NCI-H187 (cell line): ENCODE results near the gene EPYC.

Source experiments
- DNase-seq, 2 experiments: peaks; one replicate each; lab custom pipeline; 2025; lab: John Stamatoyannopoulos, UW

Gene EPYC, protein sequence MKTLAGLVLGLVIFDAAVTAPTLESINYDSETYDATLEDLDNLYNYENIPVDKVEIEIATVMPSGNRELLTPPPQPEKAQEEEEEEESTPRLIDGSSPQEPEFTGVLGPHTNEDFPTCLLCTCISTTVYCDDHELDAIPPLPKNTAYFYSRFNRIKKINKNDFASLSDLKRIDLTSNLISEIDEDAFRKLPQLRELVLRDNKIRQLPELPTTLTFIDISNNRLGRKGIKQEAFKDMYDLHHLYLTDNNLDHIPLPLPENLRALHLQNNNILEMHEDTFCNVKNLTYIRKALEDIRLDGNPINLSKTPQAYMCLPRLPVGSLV

DNA sequence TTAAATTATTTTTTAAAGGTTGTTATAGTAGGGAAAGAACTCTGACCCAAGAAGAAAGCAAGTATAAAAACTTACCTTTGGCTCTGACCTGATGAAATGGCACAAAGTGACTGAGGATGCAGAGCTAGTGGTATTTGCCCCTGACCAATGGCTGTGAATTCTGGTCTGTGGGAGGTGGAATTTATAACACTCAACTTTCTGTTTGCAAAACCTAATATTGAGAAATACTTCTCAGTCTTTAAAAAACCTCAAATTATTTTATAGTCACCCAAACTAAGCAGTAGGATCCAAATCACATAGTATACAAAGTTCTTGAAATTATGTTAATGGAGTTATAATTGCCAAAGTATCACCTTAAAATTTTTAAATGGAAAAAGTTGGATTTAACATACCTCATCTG lies at the start of gene EPYC:
Gene EPYC (minus strand): TSS at position 101 of the 400 bp plus-strand sequence. CDS start 2,407 bp downstream, outside the sequence.
- DNase-seq = no peak

DNA sequence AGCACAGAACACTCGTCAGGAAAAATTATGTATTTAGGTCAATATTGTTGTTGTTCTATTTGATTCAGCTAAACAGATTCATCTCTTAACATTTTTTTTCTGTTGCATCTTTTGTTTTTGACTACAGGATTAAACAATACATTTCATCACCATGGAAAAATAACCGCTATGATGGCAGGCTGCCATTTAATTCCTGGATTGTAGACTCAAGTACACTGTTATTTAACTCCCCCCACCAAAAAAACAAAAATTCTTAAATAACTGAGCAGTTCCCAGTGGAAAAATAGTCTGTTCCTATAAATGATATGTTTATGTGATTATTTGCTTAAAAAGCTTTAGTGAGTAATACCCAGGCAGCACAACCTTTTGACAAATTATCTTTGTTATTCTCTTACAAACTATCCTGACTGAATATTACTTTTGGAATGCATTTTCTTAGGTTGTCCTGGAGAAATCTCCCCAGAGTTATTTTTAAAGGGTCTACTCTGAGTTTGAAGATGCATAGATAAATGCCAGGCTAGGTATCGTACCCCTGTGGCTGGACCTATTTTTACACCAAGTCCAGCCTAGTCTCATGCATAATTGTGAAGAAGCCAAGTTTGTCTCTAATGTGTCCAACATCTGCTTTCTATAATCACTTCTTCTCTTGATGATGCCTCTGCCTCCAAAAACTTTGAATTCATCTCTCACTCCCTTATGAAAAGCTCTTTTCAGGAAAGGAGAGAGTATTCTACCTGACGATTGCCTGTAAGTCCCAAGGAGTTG lies 49.4 kb upstream of the EPYC start:
- DNase-seq = no peak

DNA sequence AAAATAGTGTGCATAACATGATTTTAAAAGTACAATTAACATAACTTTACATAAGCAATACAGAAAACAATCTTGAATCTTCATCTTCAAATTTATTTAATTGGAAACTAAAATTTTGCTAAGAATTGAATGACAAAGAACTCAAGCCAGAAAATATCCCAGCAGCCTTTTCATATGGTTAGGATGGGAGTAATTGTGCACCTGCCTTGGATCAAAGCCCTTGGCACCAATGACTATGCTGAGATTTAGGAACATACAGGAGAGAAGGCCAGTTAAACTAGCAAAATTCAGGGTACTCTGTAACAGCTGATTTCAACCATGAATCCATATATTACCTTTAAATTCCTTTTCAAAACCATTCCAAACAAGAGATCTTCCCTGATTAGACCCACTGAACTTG lies 47.3 kb upstream of the EPYC start:
- no peak for DNase-seq

DNA sequence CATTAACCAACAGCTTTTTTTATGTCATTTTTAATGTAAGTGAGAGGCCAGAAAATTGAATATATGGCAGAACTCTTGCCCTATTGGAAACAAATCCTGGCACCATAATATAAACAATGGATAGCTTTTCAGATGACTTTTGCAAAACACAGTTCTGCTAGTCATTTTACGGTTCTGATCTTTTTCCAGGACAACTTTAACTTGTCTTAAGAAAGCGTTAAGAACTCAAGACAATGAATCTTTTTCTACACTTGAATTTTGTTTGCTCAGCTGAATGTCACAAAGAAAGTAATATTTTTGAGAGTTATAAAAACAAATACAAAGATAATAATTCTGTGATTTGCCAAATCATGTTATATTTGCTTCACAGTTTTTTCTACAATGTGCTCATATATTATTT lies 39.8 kb upstream of the EPYC start:
- no peak for DNase-seq

DNA sequence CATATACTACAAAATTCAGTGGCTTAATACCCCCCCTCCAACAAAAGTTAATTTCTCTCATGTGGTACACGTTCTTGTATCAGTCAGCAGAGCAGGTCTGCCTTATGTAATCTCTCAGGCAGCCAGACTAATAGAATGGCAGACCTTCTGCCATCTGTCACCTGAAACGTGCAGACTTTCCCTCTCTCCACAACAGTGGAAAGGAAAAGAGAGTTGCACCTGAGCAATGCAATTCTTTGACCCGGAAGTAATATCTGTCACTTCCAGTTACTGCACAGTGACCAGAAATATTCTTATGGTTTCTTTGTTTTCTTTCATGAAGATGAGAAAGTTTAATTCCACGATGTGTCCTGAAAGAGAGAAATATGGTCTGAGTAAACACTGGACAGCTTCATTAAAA lies 38.6 kb upstream of the EPYC start:
- DNase-seq = no peak

DNA sequence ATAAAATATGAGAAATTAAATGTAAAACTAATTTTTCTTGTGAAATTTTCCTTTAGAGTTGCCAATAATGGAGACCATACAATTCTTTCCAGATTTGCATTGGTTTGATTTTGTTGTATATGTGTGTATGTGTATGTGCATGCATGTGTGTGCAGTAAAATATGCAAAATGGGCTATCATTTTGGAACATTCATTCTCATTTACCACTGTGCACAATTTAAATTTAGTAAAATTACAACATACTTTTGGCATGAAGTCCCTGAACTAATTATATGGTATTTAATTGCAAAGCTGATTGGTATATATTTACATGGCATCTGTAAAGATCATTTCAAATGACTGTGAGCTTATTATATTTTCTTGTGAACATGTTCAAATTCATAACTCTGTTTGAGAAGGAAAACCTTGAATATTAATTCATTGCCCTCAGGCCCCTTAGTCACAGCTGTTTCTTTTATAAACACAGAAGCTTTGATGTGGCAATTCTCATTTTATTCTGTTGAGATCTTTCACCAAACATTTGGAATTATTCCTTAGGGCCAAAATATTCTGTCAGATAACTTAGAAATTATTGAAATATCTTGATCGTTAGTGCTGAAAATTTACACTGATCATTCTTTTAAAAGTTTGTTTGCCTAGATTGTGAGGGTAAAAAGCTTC lies 35.5 kb upstream of the EPYC start:
- no peak for DNase-seq

DNA sequence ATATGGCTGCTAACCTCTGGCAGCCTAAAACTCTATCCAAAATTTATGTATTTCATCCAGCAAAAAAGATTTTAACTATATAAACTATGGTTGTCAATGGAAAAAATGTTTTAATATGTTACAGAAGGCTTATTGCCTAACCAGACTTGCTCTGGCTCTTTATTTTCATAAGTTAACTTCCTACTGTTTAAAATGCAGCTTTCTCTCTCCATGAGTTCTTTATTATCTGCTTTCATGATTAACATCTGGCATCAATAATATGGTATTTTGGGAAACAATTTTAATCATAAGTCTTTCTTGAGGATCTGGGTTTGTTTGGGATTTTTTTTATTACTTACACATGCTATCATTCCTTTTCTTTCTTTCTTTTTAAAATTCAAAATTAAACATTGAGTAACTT lies 32.5 kb upstream of the EPYC start:
- no peak for DNase-seq

DNA sequence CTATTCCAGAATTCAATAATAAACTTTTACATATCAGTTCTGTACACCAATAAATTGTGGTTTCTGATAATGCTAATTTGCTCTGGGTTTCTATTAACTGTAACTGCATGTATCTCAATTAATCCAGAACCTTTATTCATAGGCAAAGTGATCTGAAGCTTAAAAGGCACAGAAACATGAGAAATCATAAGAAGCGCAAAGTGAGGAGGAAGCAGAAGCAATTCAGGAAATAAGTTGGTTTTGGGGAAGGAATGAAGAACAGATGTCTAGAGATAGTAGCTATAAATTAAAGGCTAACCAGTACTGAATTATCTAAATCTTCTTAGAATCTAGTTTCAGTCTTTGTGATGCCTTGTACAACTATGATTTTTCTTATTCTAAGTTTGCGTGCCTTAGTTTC lies 28.5 kb upstream of the EPYC start:
- no peak for DNase-seq

DNA sequence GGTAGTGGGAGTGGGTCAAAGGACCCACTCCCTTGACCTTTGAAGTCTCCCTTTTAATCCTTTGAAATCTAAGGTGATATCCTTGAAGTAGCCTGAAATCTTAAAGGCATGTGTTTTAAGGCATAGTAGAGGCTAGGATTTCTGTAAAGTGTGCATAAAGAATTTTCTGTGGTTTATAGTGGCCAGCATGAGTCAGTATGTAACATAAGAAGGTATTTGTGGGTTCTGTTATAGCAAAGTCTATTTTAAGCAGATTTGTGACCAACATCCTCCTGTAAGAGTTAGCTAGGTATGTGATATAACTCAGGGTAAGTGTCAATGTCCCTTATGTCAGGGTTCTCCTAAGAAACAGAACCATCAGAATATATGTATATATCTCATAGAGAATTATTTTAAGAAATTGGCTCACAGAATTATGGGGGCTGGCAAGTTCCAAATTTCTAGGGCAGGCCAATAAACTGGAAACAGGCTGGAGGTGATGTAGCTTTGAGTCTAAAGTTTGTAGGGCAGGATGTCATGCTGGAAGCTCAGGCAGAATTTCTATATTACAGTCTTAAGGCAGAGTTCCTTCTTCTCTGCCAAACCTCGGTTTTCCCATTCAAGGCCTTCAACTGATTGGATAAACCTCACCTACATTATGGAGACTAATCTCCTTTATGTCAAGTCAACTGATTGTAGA lies 18.7 kb upstream of the EPYC start:
- DNase-seq = no peak

DNA sequence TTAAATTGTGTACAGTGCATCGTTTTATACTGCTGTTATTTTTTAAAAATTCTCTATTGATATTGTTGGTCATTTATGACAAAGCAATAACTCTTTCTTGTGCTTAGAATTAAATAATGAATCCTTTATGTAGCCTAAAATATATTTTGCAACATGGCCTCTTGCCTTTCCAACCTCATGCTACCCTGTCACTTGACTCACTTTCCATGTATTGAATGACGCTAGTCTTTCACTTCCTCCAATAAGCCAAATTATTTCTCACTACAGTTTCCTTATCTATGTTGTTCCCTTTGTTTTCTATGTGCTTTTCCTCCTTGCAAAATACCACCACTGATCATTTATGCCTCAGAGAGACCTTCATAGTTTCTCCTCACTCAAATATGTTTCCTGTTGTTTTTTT lies 16.3 kb upstream of the EPYC start:
- no peak for DNase-seq

DNA sequence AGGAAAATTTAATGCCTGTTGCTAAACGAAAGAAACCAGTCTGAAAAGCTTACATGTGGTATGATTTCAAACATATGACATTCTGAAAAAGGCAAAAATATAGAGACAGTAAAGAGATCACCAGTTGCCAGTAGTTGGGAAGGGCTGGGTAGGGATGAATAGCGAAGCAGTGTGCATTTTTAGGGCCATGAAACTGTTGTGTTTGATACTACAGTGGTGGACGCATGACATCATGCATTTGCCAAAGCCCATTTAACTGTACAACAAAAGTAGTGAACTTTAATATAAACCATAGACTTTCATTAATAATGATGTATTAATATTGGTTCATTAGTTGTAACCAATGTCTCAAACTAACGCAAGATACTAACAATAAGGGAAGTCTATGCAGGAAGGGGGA lies 14.7 kb upstream of the EPYC start:
- DNase-seq = no peak

DNA sequence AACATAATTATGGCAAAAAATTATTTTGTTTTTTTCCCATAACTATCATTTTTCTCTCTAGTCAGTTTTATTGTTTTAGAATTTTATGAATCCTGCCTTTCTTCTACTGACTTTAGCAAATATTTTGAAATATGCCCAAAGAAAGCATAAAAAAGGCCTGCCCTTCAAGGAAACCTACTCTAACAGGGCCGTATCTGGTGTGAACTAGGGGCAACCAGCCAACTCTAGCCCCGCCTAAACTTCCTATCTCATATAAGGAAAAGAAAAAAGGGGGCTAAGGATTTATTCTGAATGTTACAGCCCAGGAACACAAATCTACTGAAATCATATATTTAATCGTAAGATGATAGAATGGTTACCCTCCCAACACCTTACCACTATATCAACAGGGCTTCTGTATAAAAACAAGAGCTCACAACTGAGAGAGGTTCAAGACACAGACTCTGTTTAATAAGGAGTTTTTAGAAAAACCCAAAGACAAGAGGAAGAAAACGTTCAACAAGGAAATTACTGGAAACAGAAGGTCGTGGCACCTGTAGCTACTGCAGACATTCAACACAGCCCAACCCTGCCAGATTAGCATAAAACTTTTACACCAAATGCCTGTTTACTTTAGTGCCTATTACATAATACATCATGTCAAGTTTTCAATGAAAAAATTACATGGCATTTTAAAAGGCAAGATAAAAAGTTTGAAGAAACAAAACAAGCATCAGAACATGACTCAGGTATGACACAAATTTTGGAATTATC lies 12.9 kb upstream of the EPYC start:
- no peak for DNase-seq

DNA sequence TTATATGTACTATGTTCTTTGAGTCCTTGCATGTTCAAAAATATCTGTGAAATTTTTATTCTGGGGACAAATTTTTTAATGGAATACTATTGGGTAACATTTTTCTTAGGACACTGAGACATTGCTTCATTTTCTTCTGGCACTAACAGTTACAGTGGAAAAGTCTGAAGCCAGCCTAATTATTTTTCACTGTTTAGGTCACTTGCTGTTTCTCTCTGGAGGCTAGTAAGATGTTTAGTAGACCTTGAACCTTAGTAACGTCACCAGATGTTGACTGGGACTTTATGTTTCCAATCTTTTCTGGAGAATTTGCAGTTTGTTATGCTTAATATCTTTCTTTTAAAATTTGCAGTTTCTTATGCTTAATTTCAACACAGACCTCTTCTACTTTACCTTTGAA lies 12.3 kb upstream of the EPYC start:
- no peak for DNase-seq

DNA sequence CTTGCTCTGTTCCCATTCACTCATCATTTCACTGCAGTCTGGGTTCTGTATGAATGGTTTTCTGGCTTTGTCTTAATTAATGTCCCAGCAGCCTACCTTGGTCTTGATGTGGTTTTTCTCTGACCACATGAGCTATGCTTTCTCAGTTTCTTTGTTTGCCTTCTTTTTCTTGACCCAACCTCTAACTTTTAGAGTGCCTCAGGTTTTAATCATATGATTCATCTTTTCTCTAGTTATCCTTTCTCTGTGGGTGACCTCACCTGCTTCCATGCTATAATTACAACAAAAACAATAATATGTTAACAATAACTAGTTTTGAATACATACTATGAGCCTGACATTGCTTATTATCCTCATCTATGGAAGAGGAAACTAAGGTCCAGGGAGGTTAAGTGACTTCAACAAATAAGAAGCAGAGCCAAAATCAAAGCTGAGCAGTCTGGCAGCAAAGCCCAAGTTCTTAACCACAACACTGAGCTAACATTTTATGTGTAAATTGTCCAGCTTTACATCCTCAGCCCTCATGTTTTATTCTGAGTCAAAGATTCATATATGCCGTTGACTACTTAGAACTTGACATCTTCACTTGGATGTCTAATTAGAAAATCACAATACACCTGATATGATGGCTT lies 4.7 kb upstream of the EPYC start:
- DNase-seq = no peak

DNA sequence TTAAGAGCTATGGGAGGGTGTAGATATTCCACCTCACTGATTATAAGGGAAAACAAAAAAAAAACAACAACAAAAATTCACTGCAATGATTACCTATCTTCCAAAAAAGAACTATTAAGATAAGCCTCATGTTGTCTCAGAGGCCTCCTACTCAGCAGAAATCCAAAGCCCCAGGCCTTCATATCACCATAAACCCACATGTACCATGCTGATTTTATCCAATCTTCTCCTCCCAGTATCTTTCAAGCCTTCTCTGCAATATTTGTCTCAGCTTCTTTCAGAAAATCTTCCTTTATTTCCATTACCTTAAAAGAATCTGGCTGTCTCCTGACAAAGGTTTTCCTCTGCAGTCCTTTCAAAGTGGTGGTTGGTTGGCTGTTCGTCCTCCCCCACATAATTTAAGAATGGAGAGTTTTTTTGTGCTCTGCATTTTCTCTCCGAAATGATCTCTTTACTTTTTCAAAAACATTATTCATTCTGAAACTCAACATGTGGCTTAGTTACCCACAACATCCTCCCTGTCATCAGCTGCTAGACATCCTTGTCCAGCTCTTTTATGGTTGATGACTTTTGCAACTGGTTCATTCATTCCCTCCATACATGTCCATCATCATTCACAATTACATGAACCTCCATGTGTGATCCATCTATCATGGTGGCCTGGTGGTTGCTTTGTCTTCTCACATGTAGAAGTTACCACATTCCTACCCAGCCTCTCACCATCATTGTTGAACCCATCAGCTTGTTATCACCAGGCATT lies 2.9 kb upstream of the EPYC start:
- DNase-seq = no peak

DNA sequence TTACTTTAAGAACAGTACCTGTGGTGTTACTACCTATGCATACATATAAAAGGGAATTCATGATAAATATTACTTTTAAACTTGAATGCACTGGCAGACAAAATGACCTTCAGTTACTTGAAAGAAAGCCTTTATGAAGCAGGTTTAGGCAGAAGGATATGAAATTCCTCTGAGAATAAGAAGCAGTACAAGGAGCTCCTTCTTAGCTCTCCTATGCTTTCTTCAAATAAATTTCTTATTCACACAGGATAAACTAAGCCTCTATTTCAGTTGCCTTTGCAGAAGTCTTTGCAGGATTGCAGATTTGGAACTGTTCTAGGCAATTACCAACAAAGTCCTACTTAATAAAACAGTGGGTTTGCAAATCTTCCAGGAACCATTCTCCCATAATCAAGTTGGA lies 1.0 kb downstream of the EPYC start:
- no peak for DNase-seq

DNA sequence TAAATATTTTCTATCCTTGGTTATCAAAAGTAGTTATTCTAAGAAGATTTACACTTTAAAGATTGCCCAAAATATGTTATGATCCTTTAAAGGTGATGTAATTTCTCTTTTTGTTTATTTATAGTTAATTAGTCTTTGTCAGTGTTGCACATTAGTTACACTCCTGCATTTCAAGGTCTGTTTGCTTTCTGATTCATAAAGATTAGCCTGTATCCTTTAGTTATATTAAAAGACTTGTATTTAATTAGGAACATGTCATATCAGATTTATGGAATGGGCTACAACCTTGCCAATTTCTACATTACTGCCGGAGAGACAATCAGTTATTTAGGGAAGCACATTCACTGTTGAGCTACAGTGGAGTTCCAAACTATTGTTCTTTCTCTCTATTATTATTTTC lies 3.5 kb downstream of the EPYC start:
- no peak for DNase-seq

DNA sequence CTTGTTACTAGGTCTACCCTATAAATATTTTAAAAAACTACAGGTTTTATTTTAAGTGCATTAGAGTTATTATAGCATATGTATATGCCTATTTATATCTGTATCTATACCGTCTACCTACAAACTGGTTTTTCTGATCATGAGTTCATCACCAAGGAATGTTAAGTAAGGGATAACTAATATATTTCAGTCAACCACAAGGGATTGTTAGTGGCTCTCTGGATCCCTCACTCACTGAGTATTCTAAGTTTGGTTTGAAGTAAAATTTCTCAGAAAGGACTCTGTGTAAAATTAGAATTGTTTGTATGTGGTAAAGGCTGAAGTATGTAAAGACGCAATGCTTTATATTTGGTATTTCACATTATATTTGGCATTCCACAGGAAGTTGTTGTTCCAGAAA lies 4.8 kb downstream of the EPYC start:
- no peak for DNase-seq

DNA sequence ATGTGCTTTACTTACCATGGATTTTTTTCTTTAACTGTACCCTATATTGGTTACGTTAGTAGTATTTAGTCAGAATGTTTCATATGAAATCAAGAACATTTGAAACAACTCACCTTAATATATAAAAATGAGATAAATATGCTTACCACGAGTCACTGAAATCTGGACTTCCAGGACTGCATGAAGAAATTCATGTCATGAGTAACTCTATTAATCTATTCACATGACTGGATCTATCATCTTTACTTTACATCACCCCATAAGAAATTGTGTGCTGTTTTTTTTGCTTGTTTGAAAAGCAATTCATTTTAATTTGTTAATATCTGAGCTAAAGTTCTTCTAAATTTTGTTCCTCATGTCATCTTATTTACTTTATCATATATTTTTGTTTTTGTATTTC lies 5.2 kb downstream of the EPYC start:
- DNase-seq = no peak

DNA sequence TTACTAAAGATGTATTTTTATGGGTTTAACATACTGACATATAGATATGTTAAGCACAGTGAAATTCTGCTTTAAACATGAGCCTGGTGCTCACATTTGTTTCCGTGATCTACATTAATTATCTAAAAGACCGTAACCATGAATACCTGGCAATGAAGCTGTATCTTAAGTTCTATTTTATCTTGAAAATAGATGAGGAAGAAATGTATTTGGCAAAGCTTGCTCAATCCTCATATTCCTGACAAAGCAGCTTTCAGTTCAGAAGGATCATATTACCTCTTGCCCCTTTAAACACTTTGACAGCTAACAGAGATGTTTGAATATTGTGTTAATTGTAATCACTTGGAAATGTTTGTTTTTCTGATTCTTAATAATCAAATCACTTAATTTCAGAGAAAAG lies 9.8 kb downstream of the EPYC start:
- DNase-seq = no peak
